Measurements from ENCODE around the gene FGF8. TPM values are rescaled to one million over a fixed set of nuclear protein-coding genes. Genes with fewer than 3 reads are reported as not detected.

The FGF8 gene
- total RNA-seq, 1 donor from 2014 or later = 0.82 TPM

DNA sequence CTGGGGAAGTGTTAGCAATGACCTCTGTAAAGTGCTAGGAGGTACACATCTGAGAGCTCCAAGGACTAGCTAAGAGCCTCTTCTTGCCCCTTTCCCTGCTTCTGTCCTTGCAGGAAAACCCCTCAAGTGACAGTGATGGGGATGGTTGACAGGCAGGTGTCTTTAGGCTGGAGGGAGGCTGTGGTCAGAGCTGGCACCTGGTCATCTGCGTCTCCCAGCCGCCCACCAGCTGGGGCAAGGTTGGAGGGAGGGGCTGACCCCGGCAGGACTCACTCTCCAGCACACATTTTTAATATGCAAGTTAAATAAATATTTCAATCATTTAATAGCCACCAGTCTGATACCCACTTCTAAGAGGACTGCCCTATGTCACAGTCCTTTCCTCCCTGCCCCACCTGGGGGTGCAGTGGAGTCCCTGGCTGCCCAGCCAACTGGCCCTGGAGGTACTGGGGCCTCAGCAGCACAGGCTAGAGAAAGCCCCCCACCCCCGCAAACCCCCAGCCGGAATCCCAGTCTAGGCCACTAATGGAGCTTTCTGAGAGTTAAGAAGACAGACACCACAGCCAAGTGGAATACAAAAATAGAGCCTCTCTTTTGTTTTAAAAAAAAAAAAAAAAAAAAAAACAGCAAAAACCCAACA lies 6.3 kb downstream of the FGF8 start:
- TF ChIP-seq, protein P1, sequence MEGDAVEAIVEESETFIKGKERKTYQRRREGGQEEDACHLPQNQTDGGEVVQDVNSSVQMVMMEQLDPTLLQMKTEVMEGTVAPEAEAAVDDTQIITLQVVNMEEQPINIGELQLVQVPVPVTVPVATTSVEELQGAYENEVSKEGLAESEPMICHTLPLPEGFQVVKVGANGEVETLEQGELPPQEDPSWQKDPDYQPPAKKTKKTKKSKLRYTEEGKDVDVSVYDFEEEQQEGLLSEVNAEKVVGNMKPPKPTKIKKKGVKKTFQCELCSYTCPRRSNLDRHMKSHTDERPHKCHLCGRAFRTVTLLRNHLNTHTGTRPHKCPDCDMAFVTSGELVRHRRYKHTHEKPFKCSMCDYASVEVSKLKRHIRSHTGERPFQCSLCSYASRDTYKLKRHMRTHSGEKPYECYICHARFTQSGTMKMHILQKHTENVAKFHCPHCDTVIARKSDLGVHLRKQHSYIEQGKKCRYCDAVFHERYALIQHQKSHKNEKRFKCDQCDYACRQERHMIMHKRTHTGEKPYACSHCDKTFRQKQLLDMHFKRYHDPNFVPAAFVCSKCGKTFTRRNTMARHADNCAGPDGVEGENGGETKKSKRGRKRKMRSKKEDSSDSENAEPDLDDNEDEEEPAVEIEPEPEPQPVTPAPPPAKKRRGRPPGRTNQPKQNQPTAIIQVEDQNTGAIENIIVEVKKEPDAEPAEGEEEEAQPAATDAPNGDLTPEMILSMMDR (conservative IDR thresholded peaks at IDR 0.05) = no peak
- H3K4me1 Mint-ChIP-seq = no peaks in the 10 kb centered on the region
- no peak overlapping the region for H3K27ac Mint-ChIP-seq (ENCODE audit: unreplicated experiment)
- peaks cover 91% of the 10 kb centered on the region for H3K27me3 Mint-ChIP-seq (ENCODE audit: low read depth)
- no peak for DNase-seq (ENCODE audit: low read depth, low spot score)
- no peak overlapping the region for H3K4me3 Mint-ChIP-seq
- H3K36me3 Mint-ChIP-seq (ENCODE audit: low read depth) = no peaks in the 10 kb centered on the region
- H3K9me3 Mint-ChIP-seq = no peaks in the 10 kb centered on the region

DNA sequence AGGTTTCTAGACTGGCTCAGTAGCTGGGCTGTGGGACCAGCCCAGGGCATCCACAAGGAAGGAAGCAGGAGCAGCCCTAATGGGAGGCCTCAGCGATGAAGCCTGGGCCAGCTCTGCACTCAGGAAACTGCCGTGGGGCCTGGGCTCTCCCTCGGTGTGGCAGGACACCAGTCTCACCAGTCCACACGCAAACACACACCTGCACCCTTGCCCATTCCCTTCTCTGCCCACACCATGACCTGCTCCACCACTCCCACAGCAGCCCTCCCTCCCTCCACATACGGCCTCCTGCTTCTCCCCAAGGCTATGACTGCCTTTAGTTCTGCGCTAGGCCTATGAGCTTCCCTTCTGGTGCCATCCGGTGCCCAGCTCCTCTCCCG lies 7.1 kb downstream of the FGF8 start:
- TF ChIP-seq, protein P1 (conservative IDR thresholded peaks at IDR 0.05) = no peak
- Mint-ChIP-seq H3K27ac (ENCODE audit: unreplicated experiment) (no peak overlapping the region), H3K27me3 (ENCODE audit: low read depth) (peaks cover 89% of the 10 kb centered on the region), H3K4me3 (no peak overlapping the region), H3K4me1 (no peaks in the 10 kb centered on the region), H3K9me3 (no peaks in the 10 kb centered on the region), H3K36me3 (ENCODE audit: low read depth) (no peaks in the 10 kb centered on the region)
- no peak for DNase-seq (ENCODE audit: low read depth, low spot score)

DNA sequence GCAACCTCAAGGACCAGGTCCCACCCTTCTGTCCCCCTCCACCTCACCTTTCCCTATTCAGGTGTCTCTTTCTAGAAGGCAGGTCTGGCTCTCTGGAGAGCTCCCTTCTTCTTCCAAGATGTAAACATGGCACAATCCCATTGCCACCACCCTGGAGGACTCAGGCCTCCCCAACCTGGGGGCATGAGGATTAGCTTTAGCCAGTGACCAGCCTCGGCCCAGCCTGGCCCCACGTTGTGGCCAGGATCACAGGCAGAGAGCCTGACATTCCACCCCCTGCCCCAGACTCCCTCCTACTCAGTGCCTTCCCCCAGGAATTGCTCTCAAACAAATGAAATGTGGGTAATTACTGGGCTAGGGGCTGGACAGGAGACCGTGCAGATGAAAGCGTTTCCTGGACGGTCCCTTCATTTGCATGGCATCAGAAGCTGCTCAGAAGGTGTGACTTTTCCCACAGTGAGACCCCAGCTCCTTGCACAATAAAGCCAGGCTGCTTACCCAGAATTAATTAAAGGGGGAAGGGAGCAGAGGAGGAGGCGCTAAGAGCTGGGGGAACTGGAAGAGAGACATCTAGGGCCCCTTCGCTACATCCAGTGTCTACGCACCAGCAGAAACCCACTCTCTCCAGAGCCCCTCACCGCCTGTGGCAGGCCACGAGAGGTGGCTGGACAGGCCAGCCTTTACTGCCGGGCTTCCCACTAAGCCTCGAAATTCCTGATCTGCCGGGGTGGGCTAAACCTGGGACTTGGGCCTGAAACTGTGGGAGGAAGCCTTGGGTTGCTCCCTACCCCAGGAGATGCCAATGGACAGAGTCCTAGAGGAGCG lies 7.7 kb downstream of the FGF8 start:
- TF ChIP-seq, protein P1 (conservative IDR thresholded peaks at IDR 0.05) = no peak
- Mint-ChIP-seq H3K36me3 (ENCODE audit: low read depth) (no peaks in the 10 kb centered on the region), H3K9me3 (no peaks in the 10 kb centered on the region), H3K27me3 (ENCODE audit: low read depth) (peaks cover 86% of the 10 kb centered on the region), H3K4me3 (no peak overlapping the region), H3K27ac (ENCODE audit: unreplicated experiment) (no peak overlapping the region), H3K4me1 (no peaks in the 10 kb centered on the region)
- DNase-seq (ENCODE audit: low read depth, low spot score) = no peak

DNA sequence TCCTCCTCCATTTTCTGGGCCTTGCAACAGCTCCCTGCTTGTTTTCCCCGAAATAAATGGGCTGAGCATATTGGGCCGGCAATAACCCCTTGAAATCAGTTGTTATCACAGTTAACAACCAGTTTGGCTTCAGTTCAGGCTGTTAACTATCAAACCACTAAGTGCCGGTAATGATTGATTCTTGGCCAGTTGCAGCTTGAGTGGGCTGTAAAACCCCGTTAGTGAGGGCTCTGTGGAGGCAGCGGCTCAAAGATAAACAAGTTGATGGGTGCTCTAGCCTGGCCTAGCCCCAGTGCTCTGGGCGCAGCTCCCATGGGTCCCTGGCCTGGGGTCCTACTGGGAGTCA lies 8.3 kb downstream of the FGF8 start:
- peaks cover 85% of the 10 kb centered on the region for H3K27me3 Mint-ChIP-seq (ENCODE audit: low read depth)

DNA sequence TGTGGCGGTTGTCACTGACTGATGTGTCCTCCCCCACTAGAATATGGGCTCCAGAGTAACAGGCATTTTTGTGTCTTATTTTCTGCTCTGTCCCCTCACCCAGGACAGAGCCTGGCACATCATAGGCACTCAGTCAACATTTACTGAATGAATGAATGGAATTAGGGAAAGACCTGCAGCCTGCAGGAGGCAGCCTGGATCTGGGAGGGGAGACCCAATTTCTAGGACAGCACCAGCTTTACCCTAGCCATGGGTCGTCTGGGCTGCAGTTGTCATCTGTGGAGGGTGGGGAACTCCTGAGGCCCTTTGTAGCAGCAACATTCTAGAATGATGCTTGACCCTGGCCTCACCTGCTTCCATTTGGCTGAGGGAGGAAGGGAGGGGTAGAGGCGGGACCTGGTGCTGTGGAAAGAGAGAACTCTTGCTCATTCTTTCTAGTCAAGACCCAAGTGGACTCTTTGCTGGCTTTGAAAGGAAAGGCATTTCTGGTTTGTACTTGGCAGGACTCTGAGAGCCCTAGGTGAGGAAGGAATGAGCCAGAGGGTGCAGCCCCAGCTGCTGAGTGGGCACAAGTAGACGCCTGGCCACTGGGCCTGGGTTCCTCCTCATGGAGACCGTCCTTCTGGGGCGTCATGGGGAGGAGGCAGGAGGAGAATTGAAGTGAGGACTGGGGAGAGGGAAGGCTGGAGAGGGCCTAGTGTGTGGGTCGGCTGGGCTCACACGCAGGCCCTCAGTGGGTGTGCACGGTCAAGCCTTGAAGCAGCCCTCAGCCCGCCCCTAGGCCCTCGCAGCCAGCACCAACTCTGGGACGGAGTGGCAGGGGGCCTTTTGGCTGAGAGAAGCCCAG lies 8.9 kb downstream of the FGF8 start:
- DNase-seq (ENCODE audit: low read depth, low spot score) = no peak
- H3K27me3 Mint-ChIP-seq (ENCODE audit: low read depth) = peaks cover 84% of the 10 kb centered on the region
- H3K36me3 Mint-ChIP-seq (ENCODE audit: low read depth) = no peaks in the 10 kb centered on the region
- no peaks in the 10 kb centered on the region for H3K9me3 Mint-ChIP-seq
- no peak overlapping the region for H3K4me3 Mint-ChIP-seq
- TF ChIP-seq, protein P1 (conservative IDR thresholded peaks at IDR 0.05) = no peak
- no peaks in the 10 kb centered on the region for H3K4me1 Mint-ChIP-seq
- H3K27ac Mint-ChIP-seq (ENCODE audit: unreplicated experiment) = no peak overlapping the region

More for the DNA sequence above, 8.3 kb downstream of the FGF8 start:
- Mint-ChIP-seq H3K9me3 (no peaks in the 10 kb centered on the region), H3K27ac (ENCODE audit: unreplicated experiment) (no peak overlapping the region), H3K4me3 (no peak overlapping the region), H3K4me1 (no peaks in the 10 kb centered on the region), H3K36me3 (ENCODE audit: low read depth) (no peaks in the 10 kb centered on the region)
- TF ChIP-seq, protein P1 (conservative IDR thresholded peaks at IDR 0.05) = no peak
- DNase-seq (ENCODE audit: low read depth, low spot score) = no peak
